Heart right ventricle (tissue), 16 donors: Measurements from ENCODE around the gene CCDC184. TPM values are rescaled to one million over a fixed set of nuclear protein-coding genes. Genes with fewer than 3 reads are reported as not detected.
"Not testable (repeated sequence)": the region's sequence is repeated elsewhere in the genome, so short reads cannot be mapped to it uniquely, and the experiment has no call there.

ENCODE experiments used
- ATAC-seq, 8 donors: fragments of 200-7000 bp; cut with Tn5 transposase; one replicate each; pipeline ENCODE4 v1.9.1; 2020; ENCODE audit warnings: mild to moderate bottlenecking in 8 of 8, moderate library complexity in 8 of 8, moderate number of reproducible peaks in 1 of 8
- DNase-seq, 2 donors: peaks; one replicate each; pipeline ENCODE4 v3.0.0-alpha.2; 2020
- H3K27ac ChIP-seq, 10 donors: fragments of 200-600 bp; sonication (generic) in 2 of 10; one replicate each; pipeline versions ENCODE4 v1.5.0 to v1.8.0; 2020 to 2022; ENCODE audit warnings: mild to moderate bottlenecking in 3 of 10
- H3K27me3 ChIP-seq, 7 donors: fragments of 200-600 bp; one replicate each; pipeline ENCODE4 v1.8.0; 2021 to 2022; ENCODE audit warnings: mild to moderate bottlenecking in 2 of 7
- H3K36me3 ChIP-seq, 9 donors: fragments of 200-600 bp; sonication (generic) in 1 of 9; one replicate each; pipeline versions ENCODE4 v1.5.0 to v1.8.0; 2020 to 2022; ENCODE audit warnings: mild to moderate bottlenecking in 2 of 9
- H3K4me1 ChIP-seq, 9 donors: fragments of 200-600 bp; sonication (generic) in 1 of 9; one replicate each; pipeline versions ENCODE4 v1.5.0 to v1.8.0; 2020 to 2022; ENCODE audit warnings: mild to moderate bottlenecking in 4 of 9
- H3K4me3 ChIP-seq, 10 donors: fragments of 200-600 bp; sonication (generic) in 2 of 10; one replicate each; pipeline versions ENCODE4 v1.5.0 to v1.8.0; 2020 to 2022; ENCODE audit warnings: mild to moderate bottlenecking in 7 of 10, moderate library complexity in 2 of 10
- H3K9me3 ChIP-seq, 11 donors: fragments of 200-600 bp in 10 of 11; sonication (generic) in 2 of 11; one replicate each; pipeline versions ENCODE4 v1.5.0 to v1.8.0; 2013 to 2022; ENCODE audit warnings: mild to moderate bottlenecking in 2 of 11, control low read depth in 1 of 11, moderate library complexity in 1 of 11
- WGBS, 2 donors: extraction: QIAGEN DNeasy Blood & Tissue Kit; methylation state at CpG; one replicate each; pipeline ENCODE4 v1.1.7; 2013; ENCODE audit warnings: inconsistent platforms in 1 of 2; 5-methylcytosine and 5-hydroxymethylcytosine counted together
- intact Hi-C, 10 donors: fragments of 100-400 bp; cut with DNase I; formaldehyde crosslinking; loops; one replicate each; pipeline versions ENCODE4 v1.11.1 to v1.14.2; 2022
- polyA plus RNA-seq, 2 donors: library from polyadenylated mRNA; stranded (reverse); fragments of 200-250 nt; gene quantifications; one replicate each; pipeline ENCODE4 v1.2.3, GENCODE V29; 2013
- total RNA-seq, 10 donors: library from RNA; stranded (reverse); fragmentation: NEBNext Ultra II Directional in 3 of 10; extraction: Animal tissue kit (Norgen Biotek cat#: 25700) in 3 of 10; gene quantifications; one replicate each; pipeline versions ENCODE4 v1.2.1 to v1.2.4, GENCODE V29; 2021 to 2023
- TF ChIP-seq, protein P1 (sequence below), 9 donors: fragments of 200-600 bp; sonication (generic) in 2 of 9; IDR thresholded peaks; one replicate each; pipeline versions ENCODE4 v1.5.0 to v1.8.0; 2021 to 2022; ENCODE audit warnings: antibody characterized with exemption in 9 of 9, mild to moderate bottlenecking in 5 of 9, moderate library complexity in 1 of 9
- donor health status: Arrhythmogenic right ventricular cardiomyopathy.
- donor health status: ischemic (EF 13 %, LVEDD 7.1; RV severe dilation, severe dysfunction).
- donor health status: healthy with polysubstance abuse.
- donor health status: DM: no; HTN: yes; CAD: no.
- donor health status: DM: no; HTN: no; CAD: no.
- donor health status: ischemic (EF 25% LVEDD 6.9; RV normal size, moderate dysfunction).
- donor health status: ischemic (EF 25% LVEDD 5.7; RV mildly dilated, moderate dysfunction).
- donor health status: healthy.
- donor health status: DM: yes; HTN: yes; CAD: no.
- donor health status: Ischemic cardiomyopathy.
- donor health status: ischemic (EF 35%, LVEDD 5.7; RV mildly dilated, moderate dysfunction).
- donor health status: nonischemic (EF 11% LVEDD 7.7; RV severe dilation, severe dysfunction).
- donor health status: DM: yes; HTN: yes; CAD: no.
- donor health status: PGD.
- donor health status: ischemic (EF 29% LVEDD 5.4; RV normal size, mild dysfunction).
- donor health status: nonischemic (EF 23%, LVEDD 6.1; RV moderate dilation, normal function).

The CCDC184 gene
- total and polyA plus RNA-seq, 12 donors = 0.11 to 1.5 (median 0.49) TPM

DNA sequence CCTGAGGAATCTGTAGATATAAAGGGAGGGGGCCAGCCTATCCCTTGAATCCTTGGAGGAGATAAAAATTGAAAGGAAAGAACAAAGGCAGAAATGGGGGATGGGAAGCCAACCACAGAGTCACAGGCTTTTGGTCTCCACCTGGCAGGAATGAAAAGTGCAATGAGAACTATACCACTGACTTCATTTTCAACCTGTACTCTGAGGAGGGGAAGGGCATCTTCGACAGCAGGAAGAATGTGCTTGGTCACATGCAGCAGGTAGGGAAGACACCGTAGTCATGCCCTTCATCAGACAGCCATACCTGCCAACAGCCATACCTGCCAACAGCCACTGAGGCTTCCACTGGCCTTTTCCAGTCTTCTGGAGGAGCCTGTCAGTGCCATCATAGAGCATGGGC, 39.5 kb upstream of the CCDC184 start:
- Histone ChIP-seq H3K27ac (peak overlapping the region in 1 of 10 donors; percentile 35), H3K9me3 (no peaks in the 10 kb centered on the region), H3K4me1 (peaks cover 0 to 68% (median 21%) of the 10 kb centered on the region in 9 donors), H3K27me3 (no peaks in the 10 kb centered on the region), H3K36me3 (peaks cover 0 to 100% (median 84%) of the 10 kb centered on the region in 9 donors), H3K4me3 (no peak overlapping the region)
- DNase-seq (no peak), ATAC-seq (no peak)
- 88 to 95% methylated on average over 2 of the region's 2 CpGs for WGBS, 2 donors
- TF ChIP-seq, protein P1, sequence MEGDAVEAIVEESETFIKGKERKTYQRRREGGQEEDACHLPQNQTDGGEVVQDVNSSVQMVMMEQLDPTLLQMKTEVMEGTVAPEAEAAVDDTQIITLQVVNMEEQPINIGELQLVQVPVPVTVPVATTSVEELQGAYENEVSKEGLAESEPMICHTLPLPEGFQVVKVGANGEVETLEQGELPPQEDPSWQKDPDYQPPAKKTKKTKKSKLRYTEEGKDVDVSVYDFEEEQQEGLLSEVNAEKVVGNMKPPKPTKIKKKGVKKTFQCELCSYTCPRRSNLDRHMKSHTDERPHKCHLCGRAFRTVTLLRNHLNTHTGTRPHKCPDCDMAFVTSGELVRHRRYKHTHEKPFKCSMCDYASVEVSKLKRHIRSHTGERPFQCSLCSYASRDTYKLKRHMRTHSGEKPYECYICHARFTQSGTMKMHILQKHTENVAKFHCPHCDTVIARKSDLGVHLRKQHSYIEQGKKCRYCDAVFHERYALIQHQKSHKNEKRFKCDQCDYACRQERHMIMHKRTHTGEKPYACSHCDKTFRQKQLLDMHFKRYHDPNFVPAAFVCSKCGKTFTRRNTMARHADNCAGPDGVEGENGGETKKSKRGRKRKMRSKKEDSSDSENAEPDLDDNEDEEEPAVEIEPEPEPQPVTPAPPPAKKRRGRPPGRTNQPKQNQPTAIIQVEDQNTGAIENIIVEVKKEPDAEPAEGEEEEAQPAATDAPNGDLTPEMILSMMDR (IDR thresholded peaks at IDR 0.05) = no peak
- intact Hi-C loops = no loop called here

DNA sequence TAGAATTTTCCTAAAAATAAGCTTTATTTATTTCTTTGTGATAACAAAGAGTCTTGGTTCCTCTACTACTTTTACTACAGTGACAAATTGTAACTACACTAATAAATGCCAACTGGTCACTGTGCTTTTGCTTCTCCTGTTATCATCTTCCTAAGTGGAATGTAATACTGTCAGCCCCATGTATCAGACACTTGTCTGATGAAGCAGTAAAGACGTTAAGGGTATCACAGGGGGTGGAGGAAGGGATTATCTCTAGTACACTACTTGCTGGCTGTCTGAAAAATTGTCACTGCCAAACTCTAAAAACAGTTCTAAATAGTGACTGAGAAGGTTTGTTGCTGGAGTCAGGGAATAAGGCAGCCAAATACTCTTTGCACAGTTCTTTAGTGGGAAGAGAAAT, 37.5 kb upstream of the CCDC184 start:
- ATAC-seq = peak in 6 of 8 donors; percentile 48 to 91 (median 82)
- no peak for DNase-seq
- Histone ChIP-seq H3K27ac (peak overlapping the region in 8 of 10 donors; percentile 3 to 71 (median 53)), H3K36me3 (peaks cover 0 to 100% (median 87%) of the 10 kb centered on the region in 9 donors), H3K27me3 (no peaks in the 10 kb centered on the region), H3K9me3 (no peaks in the 10 kb centered on the region), H3K4me1 (peaks cover 0 to 56% (median 21%) of the 10 kb centered on the region in 9 donors), H3K4me3 (no peak overlapping the region)
- TF ChIP-seq, protein P1 (IDR thresholded peaks at IDR 0.05) = no peak
- 26 to 27% methylated on average over 1 of the region's 1 CpG for WGBS, 2 donors
- intact Hi-C loops = loop anchor here in 1 of 10 donors (5.0 kb wide), 1 partner anchor 1606 kb away; no protein-coding TSS in a partner anchor

DNA sequence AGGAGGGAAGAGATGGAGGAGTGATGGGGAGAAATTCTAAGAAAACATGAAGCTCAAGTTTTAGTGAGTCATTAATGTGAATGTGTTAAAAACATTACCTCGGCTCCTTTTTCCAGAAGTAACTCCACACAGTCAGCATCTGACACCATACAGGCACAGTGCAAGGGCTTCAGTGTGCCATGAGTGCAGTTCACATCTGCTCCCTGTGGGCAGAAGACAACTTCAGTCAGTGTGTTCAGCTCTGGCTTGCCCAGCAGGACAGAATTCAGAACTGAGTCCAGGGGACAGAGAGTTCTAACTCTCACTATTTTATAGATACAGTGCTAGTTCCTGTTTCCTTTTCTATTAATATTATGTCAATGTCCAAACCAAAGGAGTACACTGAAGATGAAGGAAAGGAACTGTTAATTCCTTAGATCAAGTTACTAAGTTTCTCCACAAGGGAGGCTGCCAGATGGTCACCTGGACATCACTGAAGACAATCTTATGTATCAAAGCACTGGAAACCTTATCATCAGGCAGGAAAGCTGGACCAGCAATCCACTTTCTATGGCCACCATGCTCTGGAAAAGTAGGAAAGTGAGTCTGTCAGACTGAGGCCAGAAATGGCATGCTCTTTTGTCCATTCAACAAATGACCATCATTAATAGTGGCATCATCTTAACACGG, 32.2 kb upstream of the CCDC184 start:
- peak overlapping the region in 9 of 10 donors; percentile 6 to 74 (median 51) for H3K27ac ChIP-seq
- no peaks in the 10 kb centered on the region for H3K9me3 ChIP-seq
- peaks cover 0 to 91% (median 56%) of the 10 kb centered on the region in 9 donors for H3K36me3 ChIP-seq
- H3K4me1 ChIP-seq = peaks cover 0 to 63% (median 44%) of the 10 kb centered on the region in 9 donors
- WGBS, 2 donors = 67 to 89% methylated on average over 2 of the region's 2 CpGs
- H3K4me3 ChIP-seq = no peak overlapping the region
- no peaks in the 10 kb centered on the region for H3K27me3 ChIP-seq
- peak in 3 of 8 donors; percentile 22 to 66 (median 43) for ATAC-seq
- no peak for DNase-seq
- intact Hi-C loops = loop anchor here in 2 of 10 donors (5.0 to 10.0 kb wide), 3 partner anchors 34 to 496 kb away; partner anchors contain the start of genes PFKM (in 1 of the 2) and SENP1 (in 1 of the 2)
- TF ChIP-seq, protein P1 (IDR thresholded peaks at IDR 0.05) = no peak

DNA sequence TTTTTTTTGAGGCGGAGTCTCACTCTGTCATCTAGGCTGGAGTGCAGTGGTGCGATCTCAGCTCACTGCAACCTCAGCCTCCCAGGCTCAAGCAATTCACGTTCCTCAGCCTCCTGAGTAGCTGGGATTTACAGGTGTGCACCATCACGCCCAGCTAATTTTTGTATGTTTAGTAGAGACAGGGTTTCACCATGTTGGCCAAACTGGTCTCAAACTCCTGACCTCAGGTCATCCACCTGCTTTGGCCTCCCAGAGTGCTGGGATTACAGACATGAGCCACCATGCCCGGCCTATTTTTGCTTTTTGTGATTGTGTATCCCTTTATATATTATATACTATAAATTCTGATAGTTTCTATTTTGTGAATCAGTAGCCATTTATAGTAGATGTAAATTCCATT, 27.7 kb upstream of the CCDC184 start:
- 96 to 99% methylated on average over 5 of the region's 5 CpGs for WGBS, 2 donors
- not testable (repeated sequence) for DNase-seq, H3K27ac ChIP-seq, ATAC-seq, H3K27me3 ChIP-seq, H3K9me3 ChIP-seq
- peaks cover 0 to 45% (median 20%) of the 10 kb centered on the region in 9 donors for H3K36me3 ChIP-seq
- intact Hi-C loops = loop anchor here in 7 of 10 donors (5.0 to 10.0 kb wide), 4 partner anchors 33 to 501 kb away; partner anchors contain the start of gene SENP1 (in 5 of the 7)
- peaks cover 0 to 54% (median 32%) of the 10 kb centered on the region in 9 donors for H3K4me1 ChIP-seq
- peak overlapping the region in 2 of 10 donors; percentile 88 to 89 for H3K4me3 ChIP-seq
